HEK293T (cell line): ENCODE data around the gene FCN2.

Source experiments
- ARNT ChIP-seq: fragments of 450-650 bp; IDR thresholded peaks from 2 replicates; pipeline ENCODE4 v1.6.1; 2017; ENCODE audit warnings: mild to moderate bottlenecking
- BHLHE40 ChIP-seq: fragments of 450-650 bp; IDR thresholded peaks from 2 replicates; pipeline ENCODE4 v1.6.1; 2016; ENCODE audit warnings: mild to moderate bottlenecking, moderate library complexity, borderline replicate concordance
- ELF4 ChIP-seq: fragments of 450-650 bp; IDR thresholded peaks from 2 replicates; pipeline ENCODE4 v1.6.1; 2017; ENCODE audit warnings: antibody characterized with exemption
- FOXA1 ChIP-seq: fragments of 450-650 bp; IDR thresholded peaks from 2 replicates; pipeline ENCODE4 v1.6.1; 2016; ENCODE audit warnings: mild to moderate bottlenecking
- FOXK2 ChIP-seq: fragments of 450-650 bp; IDR thresholded peaks from 2 replicates; pipeline ENCODE4 v1.6.1; 2016; ENCODE audit warnings: mild to moderate bottlenecking
- FOXM1 ChIP-seq: fragments of 450-650 bp; IDR thresholded peaks from 2 replicates; pipeline ENCODE4 v1.6.1; 2017; ENCODE audit warnings: mild to moderate bottlenecking, borderline replicate concordance
- SP1 ChIP-seq: fragments of 450-650 bp; IDR thresholded peaks from 2 replicates; pipeline ENCODE4 v1.6.1; 2017
- SUZ12 ChIP-seq: fragments of 450-650 bp; IDR thresholded peaks from 2 replicates; pipeline ENCODE4 v1.6.1; 2016; ENCODE audit warnings: mild to moderate bottlenecking
- ZNF384 ChIP-seq: fragments of 450-650 bp; IDR thresholded peaks from 2 replicates; pipeline ENCODE4 v1.6.1; 2016

GRCh38 chr9:134853893-134854292, 26.7 kb upstream of the FCN2 start:
- no peak for TF ChIP-seq SUZ12
- TF ChIP-seq SP1 = no peak
- TF ChIP-seq FOXK2 = no peak
- TF ChIP-seq FOXM1 = no peak
- TF ChIP-seq ELF4 = no peak
- TF ChIP-seq ARNT = no peak
- no peak for TF ChIP-seq ZNF384
- no peak for TF ChIP-seq BHLHE40
- no peak for TF ChIP-seq FOXA1
